Measurements from ENCODE around the gene ENOX1. TPM values are rescaled to one million over a fixed set of nuclear protein-coding genes. Genes with fewer than 3 reads are reported as not detected.

The ENOX1 gene
- total and polyA plus RNA-seq, 2 donors (not counting 3 experiments of a cell fraction or from before 2014, with no cell fraction given): 0.17 to 0.97 TPM

GRCh38 chr13:43492745-43493144 is 294.0 kb downstream of the ENOX1 start:
- ChIA-PET CTCF (interaction anchor here (0.7 to 1.3 kb wide), 2 partner anchors 11 to 22 kb away, joined by 3 read pairs; no protein-coding TSS in a partner anchor), POLR2A (no interaction called here)
- H3K9ac ChIP-seq (replicated peaks; ENCODE audit: extremely low read depth, insufficient read depth, low read length): no peak overlapping the region
- no peak overlapping the region for H3K4me3 ChIP-seq (replicated peaks in 1 of 3; ENCODE audit: insufficient read depth in 1 of 3, low read depth in 1 of 3, low read length in 3 of 3)
- H4K20me1 ChIP-seq (replicated peaks; ENCODE audit: control insufficient read depth, extremely low read depth, insufficient read depth, low read length): no peaks in the 10 kb centered on the region
- H3K36me3 ChIP-seq (ENCODE audit: control insufficient read depth in 2 of 2, extremely low read depth in 1 of 2, insufficient read depth in 2 of 2, low read length in 2 of 2): no peaks in the 10 kb centered on the region
- no peak for FAIRE-seq
- no peaks in the 10 kb centered on the region for H3K9me3 ChIP-seq (replicated peaks; ENCODE audit: control insufficient read depth, insufficient read depth, low read length)
- no peaks in the 10 kb centered on the region for H3K9me1 ChIP-seq (replicated peaks; ENCODE audit: control insufficient read depth, extremely low read depth, insufficient read depth, low read length)
- TF ChIP-seq MYC (IDR thresholded peaks at IDR 0.05; ENCODE audit: low read depth, low read length) (no peak), POLR2A (IDR thresholded peaks at IDR 0.05; ENCODE audit: low read depth, low read length) (no peak), GATA2 (IDR thresholded peaks at IDR 0.05; ENCODE audit: insufficient read depth, insufficient read length, low read depth, low read length) (no peak), FOS (IDR thresholded peaks at IDR 0.05; ENCODE audit: borderline replicate concordance, insufficient read depth, low read length) (no peak), JUN (IDR thresholded peaks at IDR 0.05; ENCODE audit: borderline replicate concordance, insufficient read depth, insufficient read length, low read depth) (no peak), POLR2AphosphoS5 (IDR thresholded peaks at IDR 0.05; ENCODE audit: insufficient read depth, low read depth, low read length) (no peak), EZH2 (IDR thresholded peaks at IDR 0.05; ENCODE audit: borderline replicate concordance, low read depth, low read length, severe bottlenecking) (no peak), MAX (IDR thresholded peaks at IDR 0.05; ENCODE audit: insufficient read depth, insufficient read length) (no peak), CTCF (IDR thresholded peaks at IDR 0.05; ENCODE audit: extremely low read depth in 1 of 2, insufficient read depth in 1 of 2, low read depth in 1 of 2, low read length in 2 of 2) (no peak)
- intact Hi-C loops (cut with micrococcal nuclease): no loop called here
- no peak overlapping the region for H2AFZ ChIP-seq (ENCODE audit: low read depth, low read length)
- no peak for DNase-seq (ENCODE audit: low read depth, low spot score)
- H3K27me3 ChIP-seq (ENCODE audit: control insufficient read depth in 2 of 2, insufficient read depth in 2 of 2, low read length in 2 of 2): no peaks in the 10 kb centered on the region
- no peak overlapping the region for H3K4me2 ChIP-seq (ENCODE audit: insufficient read depth, low read length)
- no TSS peak for BruUV-seq (replicated peaks)
- dilution Hi-C loops (cut with MboI; ENCODE audit: extremely low pct_ligation_motif_present, low sequenced_read_pairs): no loop called here
- H3K4me1 ChIP-seq (ENCODE audit: control insufficient read depth, extremely low read depth, insufficient read depth, low read length): no peaks in the 10 kb centered on the region
- H3K79me2 ChIP-seq (ENCODE audit: control insufficient read depth, insufficient read depth, low read length): no peaks in the 10 kb centered on the region
- no peak overlapping the region for H3K27ac ChIP-seq (ENCODE audit: insufficient read depth, low read depth, low read length)
